Measurements from ENCODE around the gene PCYT1A.
A peak's percentile ranks its signal among the peaks of the same experiment; 100 is the strongest.

DNA sequence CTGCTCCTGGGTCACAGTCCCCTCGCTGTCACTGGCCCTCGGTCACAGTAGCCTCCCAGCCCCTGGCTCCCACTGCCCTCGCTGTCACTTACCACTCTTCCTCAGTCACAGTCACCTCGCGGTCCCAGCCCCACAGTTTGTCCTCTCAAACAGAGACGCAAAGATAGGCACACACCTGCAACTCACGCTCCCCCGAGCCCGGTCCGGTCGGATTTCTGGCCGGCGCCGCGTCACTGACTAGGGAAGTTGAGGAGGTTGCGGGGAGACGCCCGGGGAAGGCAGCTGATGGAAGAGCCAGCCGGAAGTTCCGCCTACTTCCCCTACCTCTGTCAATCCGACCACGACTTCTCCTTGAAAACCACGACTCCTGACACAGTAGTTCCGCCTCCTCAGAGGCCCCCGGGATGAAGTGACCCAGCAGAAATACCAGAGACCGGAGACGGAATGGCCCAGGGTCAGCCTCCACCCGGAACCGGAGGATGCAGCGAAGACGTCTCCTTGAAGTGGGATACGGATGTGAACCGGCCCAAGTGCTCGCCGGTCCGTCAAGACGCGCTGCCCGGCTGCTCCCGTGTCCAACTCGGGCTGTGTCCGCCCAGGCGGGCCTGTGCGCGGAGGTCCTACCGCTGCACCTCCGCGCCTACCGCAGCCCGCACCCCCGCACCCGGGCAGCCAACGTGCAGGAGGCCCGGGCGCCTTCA is at the start of gene PCYT1A:
- TF ChIP-seq POLR2AphosphoS5 (IDR thresholded peaks at IDR 0.05; ENCODE audit: borderline replicate concordance, low read depth, low read length) (peak; percentile 97), EZH2 (IDR thresholded peaks at IDR 0.05) (no peak), FOXP2 (optimal IDR thresholded peaks at IDR 0.05; ENCODE audit: control extremely low read depth, extremely low read length, insufficient read depth) (no peak)
